Stomach (tissue), 4 donors: ENCODE data around the gene DEFB114.

Experiments
- CTCF ChIP-seq, 7 experiments: fragments of 450-650 bp in 4 of 7; fragments of 200-600 bp in 3 of 7; sonication (generic) in 3 of 7; IDR thresholded peaks; one replicate each; pipeline ENCODE4 v1.5.1; 2016 to 2019; ENCODE audit warnings: antibody characterized with exemption in 7 of 7, control low read depth in 2 of 7, mild to moderate bottlenecking in 1 of 7
- EP300 ChIP-seq: sonication (generic); formaldehyde crosslinking; IDR thresholded peaks from one replicate; pipeline ENCODE4 v1.6.1; 2017; ENCODE audit warnings: antibody characterized with exemption
- POLR2A ChIP-seq, 4 donors: fragments of 450-650 bp; IDR thresholded peaks; one replicate each; pipeline ENCODE4 v1.6.1; 2016; ENCODE audit warnings: antibody characterized with exemption in 4 of 4, control low read depth in 2 of 4, mild to moderate bottlenecking in 1 of 4, moderate library complexity in 1 of 4
- POLR2AphosphoS5 ChIP-seq, 3 donors: sonication (generic); formaldehyde crosslinking; IDR thresholded peaks; one replicate each; pipeline ENCODE4 v1.6.1; 2016; ENCODE audit warnings: antibody characterized with exemption in 3 of 3

- no peak for TF ChIP-seq POLR2AphosphoS5 (IDR thresholded peaks at IDR 0.05)
- TF ChIP-seq CTCF (IDR thresholded peaks at IDR 0.05): no peak
- TF ChIP-seq POLR2A (IDR thresholded peaks at IDR 0.05): no peak
- TF ChIP-seq EP300: no peak
Measured at GRCh38 chr6:49978332-49979226, 14.6 kb upstream of the DEFB114 start.
